OCI-LY7 (cell line): ENCODE results near the gene UVRAG. TPM values are rescaled to one million over a fixed set of nuclear protein-coding genes. Genes with fewer than 3 reads are reported as not detected.

ENCODE experiments used
- BruUV-seq: library from RNA; stranded (reverse); fragments of 400-500 nt; replicated peaks from 2 replicates; lab custom pipeline; 2021; lab: Mats Ljungman, UMichigan
- CTCF ChIA-PET: fragments of 300-600 bp; sonication (Branson Sonifier 250); formaldehyde crosslinking; loops from one replicate; lab custom pipeline; 2022; ENCODE audit warnings: antibody characterized with exemption; ENCODE audit not compliant: unreplicated experiment; lab: Charles Lee
- POLR2A ChIA-PET: fragments of 300-600 bp; sonication (Branson Sonifier 250); formaldehyde crosslinking; loops from one replicate; lab custom pipeline; 2022; ENCODE audit warnings: antibody characterized with exemption; lab: Charles Lee
- DNase-seq: peaks from one replicate; pipeline ENCODE4 v3.0.0-alpha.2; 2015; ENCODE audit warnings: low spot score
- H2AFZ ChIP-seq: fragments of 200-600 bp; sonication (generic), shearing (Covaris generic); 2 replicates; pipeline ENCODE4 v1.6.1; 2014; ENCODE audit warnings: mild to moderate bottlenecking, antibody characterized with exemption, low read length, moderate library complexity
- H3K27ac ChIP-seq: fragments of 200-600 bp; sonication (generic); 2 replicates; pipeline ENCODE4 v1.5.1; 2014; ENCODE audit warnings: mixed run types, low read depth, mild to moderate bottlenecking, moderate library complexity, low read length, inconsistent platforms; ENCODE audit not compliant: poor library complexity, severe bottlenecking
- H3K36me3 ChIP-seq: fragments of 200-600 bp; sonication (generic); 2 replicates; pipeline ENCODE4 v1.6.1; 2014; ENCODE audit warnings: mild to moderate bottlenecking, antibody characterized with exemption, low read length, moderate library complexity, mixed read lengths; ENCODE audit not compliant: insufficient read depth
- H3K4me1 ChIP-seq: fragments of 200-600 bp; sonication (generic); 2 replicates; pipeline ENCODE4 v1.5.1; 2014; ENCODE audit warnings: mild to moderate bottlenecking, low read length; ENCODE audit not compliant: insufficient read depth, poor library complexity, severe bottlenecking
- H3K4me2 ChIP-seq: fragments of 200-600 bp; sonication (generic); 2 replicates; pipeline ENCODE4 v1.6.1; 2014; ENCODE audit warnings: mild to moderate bottlenecking, low read length
- H3K4me3 ChIP-seq: fragments of 200-600 bp; sonication (generic); 2 replicates; pipeline ENCODE4 v1.5.1; 2014; ENCODE audit warnings: mild to moderate bottlenecking, low read depth, low read length; ENCODE audit not compliant: poor library complexity, severe bottlenecking
- H3K79me2 ChIP-seq: fragments of 200-600 bp; sonication (generic); 2 replicates; pipeline ENCODE4 v1.6.1; 2016; ENCODE audit warnings: low read depth, mild to moderate bottlenecking, low read length, moderate library complexity, mixed read lengths; ENCODE audit not compliant: insufficient read depth
- H3K9me2 ChIP-seq: fragments of 200-600 bp; sonication (generic); 2 replicates; pipeline ENCODE4 v1.6.1; 2016; ENCODE audit warnings: mild to moderate bottlenecking, low read length, mixed read lengths; ENCODE audit not compliant: insufficient read depth
- H3K9me3 ChIP-seq: fragments of 200-600 bp; sonication (generic); 2 replicates; pipeline ENCODE4 v1.6.1; 2014; ENCODE audit warnings: mild to moderate bottlenecking, mixed run types, low read length, mixed read lengths
- H4K20me1 ChIP-seq: fragments of 200-600 bp; sonication (generic); 2 replicates; pipeline ENCODE4 v1.6.1; 2014; ENCODE audit warnings: mild to moderate bottlenecking, antibody characterized with exemption, low read length, moderate library complexity, mixed read lengths; ENCODE audit not compliant: insufficient read depth
- EZH2phosphoT487 ChIP-seq: fragments of 200-600 bp; sonication (generic); IDR thresholded peaks from 2 replicates; pipeline ENCODE4 v1.6.1; 2018; ENCODE audit warnings: low read depth, borderline replicate concordance, mild to moderate bottlenecking, mixed run types, antibody characterized with exemption, low read length, moderate library complexity, mixed read lengths
- intact Hi-C: fragments of 100-400 bp; cut with micrococcal nuclease; formaldehyde crosslinking; loops from one replicate; pipeline ENCODE4 v1.10.0; 2022; ENCODE audit not compliant: unreplicated experiment
- total RNA-seq, 2 experiments: library from RNA; depleted of rRNA in 1 of 2; stranded (reverse); fragments of >200 nt in 1 of 2; shearing (Covaris generic) in 1 of 2; gene quantifications; 2 replicates each; pipeline ENCODE4 v1.2.3, GENCODE V29; 2014 to 2022
- TF ChIP-seq, protein P1 (sequence below): fragments of 200-600 bp; sonication (generic); conservative IDR thresholded peaks from 2 replicates; pipeline ENCODE4 v1.5.1; 2014; ENCODE audit warnings: mild to moderate bottlenecking, antibody characterized with exemption, low read length, moderate library complexity, mixed read lengths

UVRAG gene
- total RNA-seq, 2 experiments from 2014 or later = 43.7 to 73.3 TPM

DNA sequence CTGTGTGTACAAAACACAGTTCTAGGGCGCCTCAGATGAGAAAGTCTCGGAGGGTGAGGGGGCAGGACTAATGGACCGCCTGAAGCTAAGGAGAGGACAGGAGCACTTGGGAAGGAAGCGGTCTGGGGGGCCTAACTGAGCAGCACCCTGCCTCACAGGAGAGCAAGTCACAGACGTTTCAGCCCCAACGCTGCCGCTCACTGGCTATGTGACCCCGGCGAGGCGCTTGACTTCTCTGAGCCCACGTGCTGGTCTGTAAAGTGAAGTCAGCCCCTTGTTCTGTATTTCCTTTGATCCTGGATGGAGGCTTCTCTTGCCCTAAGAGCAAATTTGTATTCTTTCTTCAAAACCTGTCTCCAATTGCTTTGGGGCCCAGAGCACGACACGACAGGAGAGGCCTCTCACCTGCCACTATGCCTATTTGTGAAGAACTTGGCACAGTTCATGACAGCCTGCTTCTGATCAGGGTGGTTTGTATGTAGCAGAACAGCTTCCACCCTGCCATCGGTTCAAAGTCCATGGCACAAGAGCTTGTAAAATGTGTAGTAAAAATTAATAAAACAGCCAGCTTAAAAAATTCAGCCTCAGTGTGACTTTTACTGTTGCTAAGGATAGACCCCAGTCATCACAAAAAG lies 332.2 kb downstream of the UVRAG start:
- no peak overlapping the region for H3K4me2 ChIP-seq
- intact Hi-C loops = no loop called here
- no peaks in the 10 kb centered on the region for H3K79me2 ChIP-seq
- DNase-seq = no peak
- H3K36me3 ChIP-seq = peaks cover 9% of the 10 kb centered on the region
- peaks cover 4% of the 10 kb centered on the region for H3K4me1 ChIP-seq
- no peaks in the 10 kb centered on the region for H3K9me2 ChIP-seq
- CTCF ChIA-PET = interaction anchor here (0.6 kb wide), 1 partner anchor 706 kb away, joined by 3 read pairs; no protein-coding TSS in a partner anchor
- POLR2A ChIA-PET = no interaction called here
- no peak overlapping the region for H3K27ac ChIP-seq
- H3K9me3 ChIP-seq = no peaks in the 10 kb centered on the region
- no peak overlapping the region for H3K4me3 ChIP-seq
- no peaks in the 10 kb centered on the region for H4K20me1 ChIP-seq
- no TSS peak for BruUV-seq
- H2AFZ ChIP-seq = no peak overlapping the region
- no peak for TF ChIP-seq EZH2phosphoT487
- TF ChIP-seq, protein P1, sequence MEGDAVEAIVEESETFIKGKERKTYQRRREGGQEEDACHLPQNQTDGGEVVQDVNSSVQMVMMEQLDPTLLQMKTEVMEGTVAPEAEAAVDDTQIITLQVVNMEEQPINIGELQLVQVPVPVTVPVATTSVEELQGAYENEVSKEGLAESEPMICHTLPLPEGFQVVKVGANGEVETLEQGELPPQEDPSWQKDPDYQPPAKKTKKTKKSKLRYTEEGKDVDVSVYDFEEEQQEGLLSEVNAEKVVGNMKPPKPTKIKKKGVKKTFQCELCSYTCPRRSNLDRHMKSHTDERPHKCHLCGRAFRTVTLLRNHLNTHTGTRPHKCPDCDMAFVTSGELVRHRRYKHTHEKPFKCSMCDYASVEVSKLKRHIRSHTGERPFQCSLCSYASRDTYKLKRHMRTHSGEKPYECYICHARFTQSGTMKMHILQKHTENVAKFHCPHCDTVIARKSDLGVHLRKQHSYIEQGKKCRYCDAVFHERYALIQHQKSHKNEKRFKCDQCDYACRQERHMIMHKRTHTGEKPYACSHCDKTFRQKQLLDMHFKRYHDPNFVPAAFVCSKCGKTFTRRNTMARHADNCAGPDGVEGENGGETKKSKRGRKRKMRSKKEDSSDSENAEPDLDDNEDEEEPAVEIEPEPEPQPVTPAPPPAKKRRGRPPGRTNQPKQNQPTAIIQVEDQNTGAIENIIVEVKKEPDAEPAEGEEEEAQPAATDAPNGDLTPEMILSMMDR = no peak

DNA sequence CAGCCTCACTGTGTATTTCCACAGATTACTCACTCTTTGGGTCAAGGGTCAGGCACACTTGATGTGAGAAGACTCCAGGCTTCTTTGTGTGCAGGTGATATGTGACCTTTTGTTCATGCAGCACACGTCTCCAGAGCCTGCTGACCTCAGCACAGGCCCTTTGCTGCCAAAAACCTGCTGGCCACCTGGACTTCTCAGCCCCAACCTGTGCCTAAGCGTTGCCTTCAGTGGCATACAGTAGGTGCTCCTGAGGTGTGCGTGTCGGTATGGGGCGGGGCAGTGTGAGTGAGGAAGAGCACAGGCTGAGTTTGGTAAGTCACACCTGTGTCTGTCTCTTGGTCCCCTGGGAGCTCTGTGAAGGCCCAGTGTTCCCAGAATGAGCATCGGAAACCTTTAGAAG lies 333.2 kb downstream of the UVRAG start:
- no peak overlapping the region for H3K4me2 ChIP-seq
- no TSS peak for BruUV-seq
- H4K20me1 ChIP-seq = no peaks in the 10 kb centered on the region
- no peaks in the 10 kb centered on the region for H3K9me2 ChIP-seq
- no peak for DNase-seq
- H3K4me1 ChIP-seq = peaks cover 14% of the 10 kb centered on the region
- H3K9me3 ChIP-seq = no peaks in the 10 kb centered on the region
- no peak overlapping the region for H3K27ac ChIP-seq
- no peak overlapping the region for H3K4me3 ChIP-seq
- H3K36me3 ChIP-seq = no peaks in the 10 kb centered on the region
- ChIA-PET CTCF (no interaction called here), POLR2A (interaction anchor here (0.6 kb wide), 1 partner anchor 221 kb away, joined by 3 read pairs; no protein-coding TSS in a partner anchor)
- H3K79me2 ChIP-seq = no peaks in the 10 kb centered on the region
- no peak for TF ChIP-seq EZH2phosphoT487
- TF ChIP-seq, protein P1 = no peak
- H2AFZ ChIP-seq = no peak overlapping the region
- intact Hi-C loops = no loop called here

DNA sequence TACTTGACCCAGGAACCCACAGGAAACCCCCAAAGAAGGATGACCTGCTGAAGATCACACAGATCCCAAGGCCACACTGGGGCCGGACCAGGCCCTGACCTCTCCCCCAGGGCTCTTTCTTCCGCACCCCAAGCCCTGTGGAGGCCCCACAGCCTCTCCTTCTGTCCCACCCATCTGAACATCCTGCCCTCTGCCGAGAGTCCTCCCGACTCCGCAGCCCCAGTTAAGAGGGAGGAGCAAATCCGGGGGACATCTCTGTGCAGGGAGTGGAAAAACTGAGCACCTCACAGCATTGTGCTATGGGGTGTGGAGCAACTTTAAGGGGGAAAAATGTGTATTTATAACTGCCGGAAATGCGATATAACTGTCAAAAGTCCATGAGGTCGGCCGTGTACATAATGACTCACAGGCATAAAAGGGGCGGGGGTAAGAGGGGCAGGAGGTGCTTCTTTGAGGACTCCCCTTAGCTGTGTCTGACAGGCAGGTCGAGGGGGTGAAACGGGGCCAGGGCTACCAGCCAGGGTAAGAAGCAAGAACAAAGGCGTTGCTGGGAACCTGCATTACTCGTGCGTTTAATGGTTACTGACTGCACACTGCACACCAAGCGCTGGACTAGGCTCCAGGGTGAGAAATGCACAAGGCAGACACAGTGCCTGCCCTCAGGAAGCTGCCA lies 334.1 kb downstream of the UVRAG start:
- Histone ChIP-seq H3K36me3 (no peaks in the 10 kb centered on the region), H3K9me3 (no peaks in the 10 kb centered on the region), H3K4me1 (peaks cover 21% of the 10 kb centered on the region), H3K79me2 (no peaks in the 10 kb centered on the region), H3K4me2 (no peak overlapping the region), H3K4me3 (no peak overlapping the region), H2AFZ (no peak overlapping the region), H3K9me2 (no peaks in the 10 kb centered on the region), H4K20me1 (no peaks in the 10 kb centered on the region), H3K27ac (no peak overlapping the region)
- ChIA-PET POLR2A (interaction anchor here (0.6 kb wide), 1 partner anchor 222 kb away, joined by 3 read pairs; no protein-coding TSS in a partner anchor), CTCF (no interaction called here)
- no peak for DNase-seq
- no peak for TF ChIP-seq EZH2phosphoT487
- TF ChIP-seq, protein P1 = no peak
- no TSS peak for BruUV-seq
- intact Hi-C loops = no loop called here
